ENCODE measurements around the gene KIAA1549.
A peak's percentile ranks its signal among the peaks of the same experiment; 100 is the strongest.

Gene KIAA1549

GRCh38 chr7:138845711-138846110 is 135.5 kb downstream of the KIAA1549 start:
- no peak overlapping the region for H3K4me3 ChIP-seq (ENCODE audit: control insufficient read depth, low read depth, low read length)
- no peak for TF ChIP-seq CTCF (conservative IDR thresholded peaks at IDR 0.05; ENCODE audit: control insufficient read depth, insufficient read depth, low read depth, low read length)
- no peak for DNase-seq (ENCODE audit: low read depth)

- no peak for TF ChIP-seq CTCF (conservative IDR thresholded peaks at IDR 0.05; ENCODE audit: control insufficient read depth, insufficient read depth, low read depth, low read length)
- no peak for DNase-seq (ENCODE audit: low read depth)
- no peak overlapping the region for H3K4me3 ChIP-seq (ENCODE audit: control insufficient read depth, low read depth, low read length)
Measured at GRCh38 chr7:138843632-138844580, 137.3 kb downstream of the KIAA1549 start.

- H3K4me3 ChIP-seq (ENCODE audit: control insufficient read depth, low read depth, low read length), result no peak overlapping the region
- DNase-seq (ENCODE audit: low read depth), result peak; percentile 23
- TF ChIP-seq CTCF (conservative IDR thresholded peaks at IDR 0.05; ENCODE audit: control insufficient read depth, insufficient read depth, low read depth, low read length), result no peak
Measured at GRCh38 chr7:138842111-138842510, 139.1 kb downstream of the KIAA1549 start.

- H3K4me3 ChIP-seq (ENCODE audit: control insufficient read depth, low read depth, low read length), result no peak overlapping the region
- DNase-seq (ENCODE audit: low read depth), result no peak
- no peak for TF ChIP-seq CTCF (conservative IDR thresholded peaks at IDR 0.05; ENCODE audit: control insufficient read depth, insufficient read depth, low read depth, low read length)
Measured at GRCh38 chr7:138838166-138838565, 143.0 kb downstream of the KIAA1549 start.

- no peak overlapping the region for H3K4me3 ChIP-seq (ENCODE audit: control insufficient read depth, low read depth, low read length)
- TF ChIP-seq CTCF (conservative IDR thresholded peaks at IDR 0.05; ENCODE audit: control insufficient read depth, insufficient read depth, low read depth, low read length), result no peak
- DNase-seq (ENCODE audit: low read depth), result peak; percentile 9
Measured at GRCh38 chr7:138837627-138838026, 143.6 kb downstream of the KIAA1549 start.

GRCh38 chr7:138835087-138835486 is 146.1 kb downstream of the KIAA1549 start:
- no peak for TF ChIP-seq CTCF (conservative IDR thresholded peaks at IDR 0.05; ENCODE audit: control insufficient read depth, insufficient read depth, low read depth, low read length)
- no peak for DNase-seq (ENCODE audit: low read depth)
- no peak overlapping the region for H3K4me3 ChIP-seq (ENCODE audit: control insufficient read depth, low read depth, low read length)

All from fibroblast of mammary gland (primary cell).